H1 (cell line): Measurements from ENCODE around the gene ZNF521. TPM values are rescaled to one million over a fixed set of nuclear protein-coding genes. Genes with fewer than 3 reads are reported as not detected.

Experiments used
- CTCF ChIA-PET: fragments of 300-600 bp; sonication (Branson Sonifier 250); formaldehyde crosslinking; loops from one replicate; lab custom pipeline; 2021; ENCODE audit not compliant: partially characterized antibody; lab: Charles Lee
- POLR2A ChIA-PET: fragments of 300-600 bp; sonication (Branson Sonifier 250); formaldehyde crosslinking; loops from one replicate; lab custom pipeline; 2021; ENCODE audit warnings: inconsistent platforms; ENCODE audit not compliant: partially characterized antibody; lab: Charles Lee
- DNase-seq, 2 experiments: peaks; one replicate each; pipeline versions ENCODE4 v3.0.0 to v3.0.0-alpha.2; 2010 to 2022; ENCODE audit warnings: low spot score in 2 of 2, low read depth in 1 of 2, mixed read lengths in 1 of 2
- FAIRE-seq: peaks from 2 replicates; lab custom pipeline; 2011; peaks lifted over from hg19 to GRCh38; lab: Jason Lieb, UNC
- H2AFZ ChIP-seq: 2 replicates; pipeline ENCODE4 v1.8.1; 2012; ENCODE audit warnings: low read length, inconsistent platforms
- H2AK5ac ChIP-seq: 2 replicates; pipeline ENCODE4 v1.6.1; 2013; ENCODE audit warnings: low read depth, low read length
- H2BK120ac ChIP-seq: replicated peaks from 2 replicates; pipeline ENCODE3; 2013; ENCODE audit warnings: low read depth, low read length, inconsistent platforms
- H2BK12ac ChIP-seq: 2 replicates; pipeline ENCODE4 v1.6.1; 2013; ENCODE audit warnings: low read depth, low read length
- H2BK15ac ChIP-seq: 2 replicates; pipeline ENCODE4 v1.6.1; 2013; ENCODE audit warnings: low read length
- H2BK20ac ChIP-seq: 2 replicates; pipeline ENCODE4 v1.6.1; 2013; ENCODE audit warnings: low read length
- H2BK5ac ChIP-seq: 2 replicates; pipeline ENCODE4 v1.6.1; 2013; ENCODE audit warnings: low read depth, low read length
- H3K14ac ChIP-seq: 2 replicates; pipeline ENCODE4 v1.6.1; 2013; ENCODE audit warnings: inconsistent platforms; ENCODE audit not compliant: insufficient read length
- H3K18ac ChIP-seq: 2 replicates; pipeline ENCODE4 v1.6.1; 2013; ENCODE audit warnings: low read length; ENCODE audit errors: extremely low read depth
- H3K23ac ChIP-seq: 2 replicates; pipeline ENCODE4 v1.6.1; 2013; ENCODE audit warnings: inconsistent platforms; ENCODE audit not compliant: insufficient read length
- H3K23me2 ChIP-seq: 2 replicates; pipeline ENCODE4 v1.6.1; 2013; ENCODE audit warnings: low read depth, low read length
- H3K27ac ChIP-seq: 2 replicates; pipeline ENCODE4 v1.6.1; 2011; ENCODE audit warnings: low read depth, low read length, inconsistent platforms
- H3K27me3 ChIP-seq, 4 experiments: replicated peaks in 1 of 4; 1 replicate in 1 of 4; 2 replicates in 3 of 4; pipeline versions ENCODE4 v1.6.1 to v1.8.1; 2011 to 2013; ENCODE audit warnings: low read length in 3 of 4, mild to moderate bottlenecking in 3 of 4, inconsistent platforms in 2 of 4, mixed read lengths in 2 of 4, moderate library complexity in 1 of 4; ENCODE audit not compliant: control insufficient read depth in 3 of 4, insufficient read depth in 3 of 4; ENCODE audit errors: extremely low read depth in 1 of 4
- H3K36me3 ChIP-seq, 4 experiments: 2 replicates each; pipeline versions ENCODE4 v1.6.1 to v1.8.1; 2011 to 2013; ENCODE audit warnings: mild to moderate bottlenecking in 4 of 4, low read length in 3 of 4, moderate library complexity in 2 of 4, control low read depth in 1 of 4, inconsistent platforms in 1 of 4; ENCODE audit not compliant: insufficient read depth in 4 of 4, control insufficient read depth in 2 of 4
- H3K4ac ChIP-seq: replicated peaks from 2 replicates; pipeline ENCODE3; 2013; ENCODE audit warnings: low read length, low read depth, mixed read lengths, inconsistent platforms; ENCODE audit not compliant: insufficient read length
- H3K4me1 ChIP-seq, 4 experiments: replicated peaks in 1 of 4; 1 replicate in 1 of 4; 2 replicates in 3 of 4; pipeline versions ENCODE4 v1.6.1 to v1.8.1; 2011 to 2013; ENCODE audit warnings: low read length in 3 of 4, inconsistent platforms in 2 of 4, mixed read lengths in 1 of 4; ENCODE audit not compliant: insufficient read depth in 4 of 4, control insufficient read depth in 3 of 4
- H3K4me2 ChIP-seq, 2 experiments: 2 replicates each; pipeline versions ENCODE4 v1.6.1 to v1.8.1; 2011 to 2013; ENCODE audit warnings: low read depth in 2 of 2, low read length in 2 of 2, control low read depth in 1 of 2, inconsistent platforms in 1 of 2, mild to moderate bottlenecking in 1 of 2; ENCODE audit not compliant: insufficient read depth in 1 of 2
- H3K4me3 ChIP-seq, 4 experiments: fragments of 200-600, 300-600 bp in 1 of 4; sonication (generic), shearing (Covaris generic), sonication (Bioruptor Twin) in 1 of 4; 2 replicates each; pipeline versions ENCODE4 v1.5.1 to v1.8.1; 2011 to 2016; ENCODE audit warnings: low read length in 4 of 4, low read depth in 3 of 4, control low read depth in 2 of 4, inconsistent platforms in 2 of 4, mild to moderate bottlenecking in 2 of 4, mixed read lengths in 1 of 4, moderate library complexity in 1 of 4; ENCODE audit not compliant: insufficient read depth in 2 of 4; ENCODE audit errors: extremely low read depth in 1 of 4
- H3K56ac ChIP-seq: replicated peaks from 2 replicates; pipeline ENCODE3; 2013; ENCODE audit warnings: low read depth, mild to moderate bottlenecking, mixed read lengths, low read length, inconsistent platforms; ENCODE audit not compliant: insufficient read length
- H3K79me1 ChIP-seq: 2 replicates; pipeline ENCODE4 v1.6.1; 2013; ENCODE audit warnings: low read depth, low read length, control low read depth
- H3K79me2 ChIP-seq, 2 experiments: 2 replicates each; pipeline versions ENCODE4 v1.6.1 to v1.8.1; 2012 to 2013; ENCODE audit warnings: low read length in 2 of 2, mild to moderate bottlenecking in 2 of 2, inconsistent platforms in 1 of 2; ENCODE audit not compliant: insufficient read depth in 2 of 2, control insufficient read depth in 1 of 2
- H3K9ac ChIP-seq, 4 experiments: replicated peaks in 1 of 4; 1 replicate in 1 of 4; 2 replicates in 3 of 4; pipeline versions ENCODE4 v1.6.1 to v1.8.1; 2011 to 2013; ENCODE audit warnings: low read depth in 3 of 4, low read length in 3 of 4, control low read depth in 2 of 4, mild to moderate bottlenecking in 2 of 4, moderate library complexity in 2 of 4, inconsistent platforms in 1 of 4; ENCODE audit errors: extremely low read depth in 1 of 4
- H3K9me3 ChIP-seq, 2 experiments: 2 replicates each; pipeline versions ENCODE4 v1.6.1 to v1.8.1; 2012 to 2013; ENCODE audit warnings: mild to moderate bottlenecking in 2 of 2, moderate library complexity in 2 of 2, control low read depth in 1 of 2, inconsistent platforms in 1 of 2, low read depth in 1 of 2, low read length in 1 of 2, mixed read lengths in 1 of 2; ENCODE audit not compliant: insufficient read depth in 2 of 2
- H4K20me1 ChIP-seq, 2 experiments: replicated peaks in 1 of 2; 2 replicates each; pipeline versions ENCODE3 to v1.8.1; 2011 to 2013; ENCODE audit warnings: inconsistent platforms in 2 of 2, low read length in 2 of 2, mild to moderate bottlenecking in 1 of 2; ENCODE audit not compliant: insufficient read depth in 2 of 2, control insufficient read depth in 1 of 2
- H4K5ac ChIP-seq: 2 replicates; pipeline ENCODE4 v1.6.1; 2013; ENCODE audit warnings: low read length, low read depth, mixed read lengths, inconsistent platforms; ENCODE audit not compliant: insufficient read length
- H4K8ac ChIP-seq: 2 replicates; pipeline ENCODE4 v1.8.0; 2013; ENCODE audit warnings: mild to moderate bottlenecking, moderate library complexity, low read length, inconsistent platforms; ENCODE audit not compliant: insufficient read depth; ENCODE audit errors: extremely low read depth
- H4K91ac ChIP-seq: replicated peaks from 2 replicates; pipeline ENCODE3; 2013; ENCODE audit warnings: low read length, mixed read lengths, inconsistent platforms; ENCODE audit not compliant: insufficient read length
- CHD2 ChIP-seq: IDR thresholded peaks from 2 replicates; pipeline ENCODE4 v1.6.1; 2012; ENCODE audit warnings: low read length, improper control_type of control experiment
- FOSL1 ChIP-seq: IDR thresholded peaks from 2 replicates; pipeline ENCODE4 v1.6.1; 2011; ENCODE audit warnings: mild to moderate bottlenecking, low read depth, low read length, moderate library complexity; ENCODE audit not compliant: insufficient read depth
- HDAC6 ChIP-seq: IDR thresholded peaks from one replicate; pipeline ENCODE4 v1.7.1; 2012; ENCODE audit warnings: low read depth, mild to moderate bottlenecking, inconsistent platforms, low read length, moderate library complexity
- JUND ChIP-seq: IDR thresholded peaks from 2 replicates; pipeline ENCODE4 v1.6.1; 2011; ENCODE audit warnings: mild to moderate bottlenecking, improper control_type of control experiment, low read length
- POLR2AphosphoS5 ChIP-seq: IDR thresholded peaks from 2 replicates; pipeline ENCODE4 v1.6.1; 2011; ENCODE audit warnings: low read depth, low read length
- POU5F1 ChIP-seq: IDR thresholded peaks from 2 replicates; pipeline ENCODE4 v1.6.1; 2011; ENCODE audit warnings: low read depth, mild to moderate bottlenecking, low read length, moderate library complexity
- RAD21 ChIP-seq, 2 experiments: IDR thresholded peaks in 1 of 2; conservative IDR thresholded peaks in 1 of 2; 2 replicates each; pipeline ENCODE4 v1.6.1; 2011; ENCODE audit warnings: low read depth in 2 of 2, low read length in 2 of 2, improper control_type of control experiment in 1 of 2, inconsistent platforms in 1 of 2, mild to moderate bottlenecking in 1 of 2, moderate library complexity in 1 of 2
- RNF2 ChIP-seq: fragments of 200-900, 300-1000 bp; sonication (generic); IDR thresholded peaks from 2 replicates; pipeline ENCODE4 v1.7.1; 2016; ENCODE audit warnings: borderline replicate concordance, low read depth, mild to moderate bottlenecking, antibody characterized with exemption, low read length; ENCODE audit not compliant: poor library complexity, severe bottlenecking; ENCODE audit errors: missing control alignments
- WGBS, 2 experiments: shearing (Covaris generic) in 1 of 2; methylation state at CpG; one replicate each; pipeline versions ENCODE4 v1.1.6 to v1.1.7; 2013 to 2015; ENCODE audit warnings: low lambda C conversion rate in 2 of 2, mixed read lengths in 2 of 2, inconsistent platforms in 1 of 2, low coverage in 1 of 2, missing lambda C conversion rate in 1 of 2; ENCODE audit not compliant: insufficient replicate concordance in 2 of 2, insufficient coverage in 1 of 2, insufficient read length in 1 of 2; ENCODE audit errors: extremely low coverage in 1 of 2, missing lambda C conversion rate in 1 of 2; 5-methylcytosine and 5-hydroxymethylcytosine counted together
- polyA plus RNA-seq, 7 experiments: library from polyadenylated mRNA; depleted of rRNA in 3 of 7; stranded (reverse) in 5 of 7; unstranded in 2 of 7; fragments of >200 nt in 5 of 7; fragments of 200-250 nt in 2 of 7; gene quantifications; 1 replicate in 5 of 7; 2 replicates in 1 of 7; 4 replicates in 1 of 7; pipeline versions ENCODE4 v1.2.1 to v1.2.3, GENCODE V29; 2011 to 2013; ENCODE audit warnings: missing spikeins in 2 of 7, mixed read lengths in 2 of 7
- total RNA-seq: library from RNA; stranded (reverse); fragmentation: NEBNext Ultra II Directional; extraction: Animal tissue kit (Norgen Biotek cat#: 25700); gene quantifications from 2 replicates; pipeline ENCODE4 v1.2.1, GENCODE V29; 2021
- TF ChIP-seq, protein P1 (sequence below): IDR thresholded peaks from 2 replicates; pipeline ENCODE4 v1.6.1; 2012; ENCODE audit warnings: inconsistent platforms

The ZNF521 gene
- total and polyA plus RNA-seq, 2 of the 8 experiments (the other 6 are each of a cell fraction or from before 2014, with no cell fraction given) = 9.5 to 15.8 TPM

DNA sequence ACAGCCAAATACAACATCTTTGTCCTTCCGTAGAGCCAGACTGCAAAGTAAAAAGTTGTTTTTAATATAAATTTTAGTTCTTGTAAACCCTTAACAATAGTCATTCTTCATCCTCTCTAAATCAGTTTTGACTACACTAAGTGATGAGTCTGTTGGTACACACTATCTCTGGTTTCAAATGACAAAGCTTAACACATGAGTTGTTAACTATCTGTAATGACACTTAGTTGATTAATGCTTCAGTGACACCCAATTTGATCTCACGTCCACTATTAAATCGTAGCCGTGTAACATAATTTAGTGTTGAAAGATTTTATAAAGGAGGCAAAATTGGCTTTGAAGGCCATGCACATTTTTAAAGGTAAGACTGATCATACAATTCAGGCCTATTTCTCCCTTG, 181.6 kb downstream of the ZNF521 start:
- no peaks in the 10 kb centered on the region for H3K9me3 ChIP-seq
- H2BK15ac ChIP-seq = no peak overlapping the region
- WGBS, 2 experiments = 93% methylated on average over 4 of the region's 4 CpGs; no CpG with 5 or more reads in 1 of the 2 experiments
- H3K4ac ChIP-seq = no peak overlapping the region
- no peak overlapping the region for H2BK20ac ChIP-seq
- no peak overlapping the region for H3K23ac ChIP-seq
- no peak overlapping the region for H4K8ac ChIP-seq
- H3K9ac ChIP-seq = no peak overlapping the region
- ChIA-PET CTCF (no interaction called here), POLR2A (no interaction called here)
- no peak overlapping the region for H4K91ac ChIP-seq
- H3K27me3 ChIP-seq = no peaks in the 10 kb centered on the region
- FAIRE-seq = no peak
- no peak overlapping the region for H3K27ac ChIP-seq
- DNase-seq = no peak
- H3K56ac ChIP-seq = no peak overlapping the region
- no peaks in the 10 kb centered on the region for H3K79me2 ChIP-seq
- H3K18ac ChIP-seq = no peak overlapping the region
- H3K4me1 ChIP-seq = peaks cover 0 to 9% (median 4%) of the 10 kb centered on the region in 4 experiments; a peak in 3 of 7 replicates
- no peak overlapping the region for H3K14ac ChIP-seq
- H4K5ac ChIP-seq = no peak overlapping the region
- H2AFZ ChIP-seq = no peak overlapping the region
- H2BK120ac ChIP-seq = no peak overlapping the region
- no peak overlapping the region for H3K4me3 ChIP-seq
- no peak overlapping the region for H2AK5ac ChIP-seq
- H2BK5ac ChIP-seq = no peak overlapping the region
- no peaks in the 10 kb centered on the region for H3K79me1 ChIP-seq
- H2BK12ac ChIP-seq = no peak overlapping the region
- no peak overlapping the region for H3K4me2 ChIP-seq
- H4K20me1 ChIP-seq = no peaks in the 10 kb centered on the region
- H3K36me3 ChIP-seq = no peaks in the 10 kb centered on the region
- H3K23me2 ChIP-seq = no peaks in the 10 kb centered on the region
- TF ChIP-seq FOSL1 (no peak), JUND (no peak), CHD2 (no peak), HDAC6 (no peak), RAD21 (IDR thresholded peaks at IDR 0.05 in 1 of 2, conservative IDR thresholded peaks at IDR 0.05 in 1 of 2; ENCODE audit: low read depth in 2 of 2, low read length in 2 of 2) (no peak), POLR2AphosphoS5 (no peak), POU5F1 (no peak), RNF2 (no peak)
- TF ChIP-seq, protein P1, sequence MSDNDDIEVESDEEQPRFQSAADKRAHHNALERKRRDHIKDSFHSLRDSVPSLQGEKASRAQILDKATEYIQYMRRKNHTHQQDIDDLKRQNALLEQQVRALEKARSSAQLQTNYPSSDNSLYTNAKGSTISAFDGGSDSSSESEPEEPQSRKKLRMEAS = no peak
